Smooth muscle cell (in vitro differentiated cells): ENCODE measurements around the gene CNOT1. TPM values are rescaled to one million over a fixed set of nuclear protein-coding genes. Genes with fewer than 3 reads are reported as not detected.
"Not testable (repeated sequence)": the region's sequence is repeated elsewhere in the genome, so short reads cannot be mapped to it uniquely, and the experiment has no call there.

Experiments used
- DNase-seq: peaks from one replicate; lab custom pipeline; 2025; ENCODE audit not compliant: unreplicated experiment; lab: John Stamatoyannopoulos, UW
- H2AFZ ChIP-seq: fragments of 200-600 bp; sonication (generic); 2 replicates; pipeline ENCODE4 v1.6.0; 2016; ENCODE audit warnings: antibody characterized with exemption, low read depth, mild to moderate bottlenecking
- H3F3A ChIP-seq: fragments of 200-600 bp; sonication (generic); 2 replicates; pipeline ENCODE4 v1.6.0; 2017; ENCODE audit warnings: antibody characterized with exemption, low read depth
- H3K27ac ChIP-seq: fragments of 200-600 bp; sonication (generic); 2 replicates; pipeline ENCODE4 v1.5.1; 2016; ENCODE audit warnings: low read depth, mild to moderate bottlenecking
- H3K27me3 ChIP-seq: fragments of 200-600 bp; sonication (generic); 2 replicates; pipeline ENCODE4 v1.6.1; 2016; ENCODE audit warnings: low read depth, mild to moderate bottlenecking
- H3K36me3 ChIP-seq: fragments of 200-600 bp; sonication (generic); 2 replicates; pipeline ENCODE4 v1.5.1; 2016; ENCODE audit warnings: low read depth
- H3K4me1 ChIP-seq: fragments of 200-600 bp; sonication (generic); 2 replicates; pipeline ENCODE4 v1.5.1; 2016; ENCODE audit warnings: low read depth
- H3K4me2 ChIP-seq: fragments of 200-600 bp; sonication (generic); 2 replicates; pipeline ENCODE4 v1.6.0; 2016; ENCODE audit warnings: mild to moderate bottlenecking
- H3K4me3 ChIP-seq: fragments of 200-600 bp; sonication (generic); 2 replicates; pipeline ENCODE4 v1.5.1; 2016; ENCODE audit warnings: mild to moderate bottlenecking
- H3K79me2 ChIP-seq: fragments of 200-600 bp; sonication (generic); 2 replicates; pipeline ENCODE4 v1.6.0; 2016; ENCODE audit warnings: low read depth, mild to moderate bottlenecking
- H3K9ac ChIP-seq: fragments of 200-600 bp; sonication (generic); 2 replicates; pipeline ENCODE4 v1.6.0; 2016; ENCODE audit warnings: low read depth
- H3K9me3 ChIP-seq: fragments of 200-600 bp; sonication (generic); replicated peaks from 2 replicates; pipeline ENCODE4 v1.5.1; 2016; ENCODE audit warnings: low read depth
- H4K20me1 ChIP-seq: fragments of 200-600 bp; sonication (generic); 2 replicates; pipeline ENCODE4 v1.6.0; 2016; ENCODE audit warnings: low read depth
- CTCF ChIP-seq: fragments of 200-600 bp; sonication (generic); IDR thresholded peaks from 2 replicates; pipeline ENCODE4 v1.5.1; 2017; ENCODE audit warnings: borderline replicate concordance, mild to moderate bottlenecking, antibody characterized with exemption; ENCODE audit not compliant: insufficient read depth, poor library complexity, severe bottlenecking
- WGBS: methylation state at CpG from one replicate; pipeline ENCODE4 v1.1.7; 2016; ENCODE audit warnings: low lambda C conversion rate; 5-methylcytosine and 5-hydroxymethylcytosine counted together
- polyA plus RNA-seq: library from polyadenylated mRNA; unstranded; fragments of >200 nt; fragmentation: Nextera tagmentation; extraction: Ambion mirVana; gene quantifications from 2 replicates; pipeline ENCODE4 v1.2.1, GENCODE V29; 2016
- total RNA-seq: library from RNA; depleted of rRNA; stranded (reverse); fragments of >200 nt; gene quantifications from 2 replicates; pipeline ENCODE4 v1.2.3, GENCODE V29; 2014

CNOT1 gene
- total and polyA plus RNA-seq, 2 experiments from 2014 or later = 42.6 to 88.4 TPM

GRCh38 chr16:58639230-58639629 lies 9.6 kb upstream of the CNOT1 start:
- H3F3A ChIP-seq = peaks cover 7% of the 10 kb centered on the region
- no peak overlapping the region for H3K9ac ChIP-seq
- H3K4me1 ChIP-seq = no peaks in the 10 kb centered on the region
- H2AFZ ChIP-seq = no peak overlapping the region
- H3K36me3 ChIP-seq = no peaks in the 10 kb centered on the region
- WGBS = 83% methylated on average over 4 of the region's 4 CpGs
- no peak overlapping the region for H3K4me2 ChIP-seq
- no peaks in the 10 kb centered on the region for H4K20me1 ChIP-seq
- H3K27me3 ChIP-seq = no peaks in the 10 kb centered on the region
- TF ChIP-seq CTCF = no peak
- H3K27ac ChIP-seq = no peak overlapping the region
- no peak overlapping the region for H3K4me3 ChIP-seq
- no peak for DNase-seq
- no peaks in the 10 kb centered on the region for H3K79me2 ChIP-seq
- H3K9me3 ChIP-seq = no peaks in the 10 kb centered on the region

- Histone ChIP-seq H2AFZ (peak overlapping the region; percentile 42), H4K20me1 (no peaks in the 10 kb centered on the region), H3K27ac (peak overlapping the region; percentile 94), H3K9me3 (no peaks in the 10 kb centered on the region), H3K9ac (peak overlapping the region; percentile 80), H3K79me2 (no peaks in the 10 kb centered on the region), H3K4me3 (no peak overlapping the region), H3K36me3 (no peaks in the 10 kb centered on the region), H3F3A (peaks cover 7% of the 10 kb centered on the region), H3K27me3 (no peaks in the 10 kb centered on the region), H3K4me2 (peak overlapping the region; percentile 80), H3K4me1 (no peaks in the 10 kb centered on the region)
- WGBS = 14% methylated on average over 8 of the region's 8 CpGs
- DNase-seq = peak; percentile 19
- TF ChIP-seq CTCF = no peak
Measured at GRCh38 chr16:58638148-58639036, 8.8 kb upstream of the CNOT1 start.

GRCh38 chr16:58637021-58637420 lies 7.4 kb upstream of the CNOT1 start:
- not testable (repeated sequence) for H3F3A ChIP-seq, H3K4me2 ChIP-seq, H3K36me3 ChIP-seq, H3K27me3 ChIP-seq, H3K9me3 ChIP-seq, H3K9ac ChIP-seq, H2AFZ ChIP-seq, H4K20me1 ChIP-seq, DNase-seq, H3K4me3 ChIP-seq, H3K79me2 ChIP-seq, H3K4me1 ChIP-seq
- peak overlapping the region; percentile 94 for H3K27ac ChIP-seq
- 98% methylated on average over 6 of the region's 6 CpGs for WGBS

GRCh38 chr16:58636466-58636865 lies 6.8 kb upstream of the CNOT1 start:
- Histone ChIP-seq H3K9ac (no peak overlapping the region), H3K4me2 (no peak overlapping the region), H3K9me3 (no peaks in the 10 kb centered on the region), H3K27ac (no peak overlapping the region), H3F3A (peaks cover 7% of the 10 kb centered on the region), H3K4me3 (no peak overlapping the region), H3K79me2 (no peaks in the 10 kb centered on the region), H2AFZ (no peak overlapping the region), H3K27me3 (no peaks in the 10 kb centered on the region), H3K36me3 (no peaks in the 10 kb centered on the region), H3K4me1 (no peaks in the 10 kb centered on the region), H4K20me1 (no peaks in the 10 kb centered on the region)
- TF ChIP-seq CTCF = no peak
- no peak for DNase-seq
- WGBS = 76% methylated on average over 4 of the region's 4 CpGs
